GM18517 (cell line): ENCODE results near the gene CEP128.

Source experiments
- ATAC-seq: cut with Tn5 transposase; IDR thresholded peaks from one replicate; pipeline ENCODE4 v1.9.1; 2021; ENCODE audit warnings: mild to moderate bottlenecking, moderate library complexity; ENCODE audit not compliant: unreplicated experiment

CEP128 gene

GRCh38 chr14:80906336-80906735 lies 35.2 kb downstream of the CEP128 start:
- ATAC-seq = no peak

DNA sequence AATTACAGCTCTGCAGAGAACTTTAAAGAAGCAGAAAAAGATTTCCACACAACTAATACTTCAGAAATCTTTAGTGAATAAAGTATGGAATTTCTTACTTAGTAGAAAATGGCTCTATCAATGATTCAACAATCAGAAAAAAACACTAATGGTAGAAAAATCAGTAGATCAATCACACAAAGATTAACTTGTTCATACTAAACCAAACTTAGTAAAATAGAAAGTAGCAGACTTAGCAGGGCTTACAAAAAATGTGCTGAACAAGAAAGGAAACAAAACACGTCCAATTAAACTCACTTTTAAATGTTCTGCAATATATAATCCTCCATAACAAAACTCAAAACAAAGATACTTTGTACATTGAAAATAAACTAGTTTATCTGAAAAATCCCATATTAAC lies 38.9 kb downstream of the CEP128 start:
- ATAC-seq = no peak

- ATAC-seq = no peak
These were observed 39.7 kb downstream of the CEP128 start for GRCh38 chr14:80901822-80902221.

- no peak for ATAC-seq
These were observed 40.3 kb downstream of the CEP128 start for GRCh38 chr14:80901260-80901659.

DNA sequence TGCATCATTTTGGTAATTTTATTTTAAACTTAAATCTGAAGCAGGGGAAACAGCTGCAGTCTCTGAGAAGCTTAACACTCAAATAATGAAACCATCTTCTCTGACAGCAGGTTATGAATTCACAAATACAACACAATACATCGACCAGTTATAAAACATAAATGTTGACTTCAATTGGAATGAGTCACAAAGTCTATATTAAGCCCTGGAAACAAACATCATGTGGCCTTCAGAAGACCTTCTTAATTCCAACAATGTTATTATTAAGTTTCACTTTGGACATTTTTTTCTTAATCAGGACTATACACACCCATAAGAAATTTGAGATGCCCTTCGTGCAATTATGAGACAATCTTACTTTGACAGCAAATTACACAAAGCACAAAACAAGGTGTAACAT lies 68.9 kb downstream of the CEP128 start:
- no peak for ATAC-seq

DNA sequence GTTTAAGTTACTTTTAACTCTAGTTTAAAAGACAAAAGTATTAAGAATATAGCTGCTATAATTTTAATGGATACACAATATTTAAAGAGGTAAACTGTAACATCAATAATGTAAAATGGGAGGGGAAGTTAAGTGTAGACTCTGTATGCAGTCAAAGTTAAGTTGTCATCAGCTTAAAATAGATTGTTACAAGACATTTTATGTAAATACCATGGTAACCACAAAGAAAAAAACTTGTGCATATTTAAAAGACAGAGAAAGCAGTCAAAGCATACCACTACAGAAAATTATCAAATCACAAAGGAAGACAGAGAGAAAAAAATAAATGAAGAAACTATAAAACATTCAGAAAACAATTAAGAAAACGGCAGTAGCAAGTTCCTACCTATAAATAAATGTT lies 73.3 kb downstream of the CEP128 start:
- ATAC-seq = no peak

DNA sequence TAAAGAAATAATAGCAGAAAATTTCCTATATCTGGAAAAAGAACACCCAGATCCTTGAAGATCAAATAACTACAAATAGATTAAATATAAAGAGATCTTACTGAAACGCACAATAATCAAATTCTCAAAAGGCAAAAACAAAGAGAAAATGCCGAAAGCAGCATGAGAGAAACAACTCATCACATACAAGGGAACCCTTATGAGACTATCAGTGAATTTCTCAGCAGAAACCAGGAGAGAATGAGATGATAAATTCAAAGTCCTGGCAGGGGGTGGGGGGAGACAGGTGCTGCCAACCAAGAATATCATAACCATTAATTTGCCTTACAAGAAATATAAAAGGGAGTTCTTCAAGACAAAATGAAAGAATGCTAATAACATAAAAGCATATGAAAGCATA lies 73.7 kb downstream of the CEP128 start:
- ATAC-seq = no peak

GRCh38 chr14:80867091-80867490 lies 74.4 kb downstream of the CEP128 start:
- no peak for ATAC-seq

DNA sequence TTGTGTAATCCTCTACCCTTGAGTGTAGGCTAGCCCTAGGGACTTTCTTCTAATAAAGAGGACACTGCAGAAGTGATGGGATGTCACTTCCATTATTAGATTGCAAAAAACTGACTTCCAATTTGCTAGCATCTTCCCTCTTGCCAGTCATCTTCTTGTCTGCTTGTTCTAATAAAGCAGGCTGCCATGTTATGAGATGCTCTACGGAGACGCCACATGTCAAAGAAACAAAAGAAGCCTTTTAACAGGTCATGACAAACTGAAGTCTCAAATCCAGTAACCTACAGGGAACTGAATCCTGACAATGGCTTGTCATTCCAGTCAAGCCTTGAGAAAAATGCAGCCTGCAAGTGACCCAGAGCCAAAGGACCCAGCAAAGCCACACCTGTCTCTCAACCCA lies 76.0 kb downstream of the CEP128 start:
- ATAC-seq = no peak

DNA sequence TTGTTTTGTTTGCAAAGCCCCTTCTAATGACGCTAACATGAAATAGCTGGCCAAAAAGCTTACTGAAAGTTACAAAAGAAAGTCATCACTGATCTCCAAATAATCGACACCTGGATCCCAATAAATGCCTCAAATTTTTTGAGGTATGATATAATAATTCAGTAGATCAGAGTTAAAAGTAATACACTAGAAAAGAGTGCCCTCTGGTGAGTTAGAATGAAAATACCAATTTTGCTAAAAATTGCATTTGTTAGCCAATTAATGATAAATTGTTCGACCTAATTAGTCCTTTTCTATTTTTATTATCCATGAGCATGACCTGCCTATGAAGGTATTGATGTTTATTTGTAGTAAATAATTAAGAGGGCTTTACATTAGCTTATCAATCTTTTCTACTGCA lies 78.6 kb downstream of the CEP128 start:
- ATAC-seq = no peak

DNA sequence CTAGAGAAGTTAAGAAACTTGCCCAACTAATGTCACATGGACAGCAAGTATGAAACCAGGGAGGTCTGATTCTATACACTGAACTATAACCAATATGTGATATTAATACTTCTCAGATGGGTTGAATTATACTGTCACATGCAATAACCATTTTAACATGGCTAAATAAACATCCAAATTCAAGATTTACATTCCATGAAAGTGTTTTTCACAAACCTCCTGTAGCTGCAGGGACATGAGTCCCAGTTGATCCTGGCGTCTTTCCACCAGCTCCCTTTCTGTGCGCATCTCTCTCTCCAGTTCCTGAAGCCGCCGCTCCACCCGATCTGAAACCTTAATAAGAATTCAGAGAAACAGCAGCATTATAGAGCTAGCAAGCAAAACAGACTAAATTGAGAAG lies 79.0 kb downstream of the CEP128 start:
- no peak for ATAC-seq

- ATAC-seq = no peak
These were observed 91.2 kb downstream of the CEP128 start for GRCh38 chr14:80850197-80850814.

GRCh38 chr14:80847070-80847469 lies 94.5 kb downstream of the CEP128 start:
- no peak for ATAC-seq

GRCh38 chr14:80845856-80846255 lies 95.7 kb downstream of the CEP128 start:
- no peak for ATAC-seq

DNA sequence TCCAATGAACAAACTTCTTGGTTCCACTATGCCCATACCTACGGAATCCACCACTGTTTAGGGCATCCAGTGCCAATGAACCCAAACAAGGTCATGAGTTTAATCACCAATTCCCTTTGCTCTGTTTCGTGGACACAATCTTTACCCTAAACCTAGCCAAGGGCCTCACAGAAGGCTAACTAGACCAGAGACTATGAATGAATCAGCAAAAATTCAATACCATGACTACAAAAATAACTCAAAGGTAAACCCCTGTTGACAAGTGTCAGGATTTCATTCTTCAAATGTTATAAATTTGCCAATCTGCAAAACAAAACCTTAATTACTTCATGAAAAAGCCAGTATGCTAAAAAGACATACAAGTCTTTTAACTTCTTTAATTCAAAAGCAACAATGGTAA lies 96.7 kb downstream of the CEP128 start:
- ATAC-seq = no peak

GRCh38 chr14:80839743-80840142 lies 101.8 kb downstream of the CEP128 start:
- ATAC-seq = no peak

- no peak for ATAC-seq
These were observed 131.9 kb downstream of the CEP128 start for GRCh38 chr14:80809663-80810062.

DNA sequence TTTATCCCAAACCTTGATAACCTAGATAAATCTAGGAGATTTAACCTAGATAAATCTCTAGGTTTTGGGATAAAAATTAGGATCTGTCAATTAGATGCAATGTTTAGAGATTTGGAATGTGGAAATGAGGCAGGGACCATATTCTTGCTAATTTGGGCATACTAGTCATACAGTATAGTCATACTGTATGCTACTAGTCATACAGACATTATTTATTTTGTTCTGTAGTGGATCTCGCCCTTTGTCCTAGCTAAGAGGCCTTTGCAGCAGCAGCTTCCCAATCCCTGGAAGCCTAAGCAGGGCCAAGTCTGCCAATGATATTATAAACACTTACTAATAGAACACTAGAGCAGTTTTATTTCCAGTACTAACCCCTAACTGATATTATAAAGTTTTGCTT lies 136.4 kb downstream of the CEP128 start:
- ATAC-seq = no peak

- no peak for ATAC-seq
These were observed 142.7 kb downstream of the CEP128 start for GRCh38 chr14:80798878-80799277.

DNA sequence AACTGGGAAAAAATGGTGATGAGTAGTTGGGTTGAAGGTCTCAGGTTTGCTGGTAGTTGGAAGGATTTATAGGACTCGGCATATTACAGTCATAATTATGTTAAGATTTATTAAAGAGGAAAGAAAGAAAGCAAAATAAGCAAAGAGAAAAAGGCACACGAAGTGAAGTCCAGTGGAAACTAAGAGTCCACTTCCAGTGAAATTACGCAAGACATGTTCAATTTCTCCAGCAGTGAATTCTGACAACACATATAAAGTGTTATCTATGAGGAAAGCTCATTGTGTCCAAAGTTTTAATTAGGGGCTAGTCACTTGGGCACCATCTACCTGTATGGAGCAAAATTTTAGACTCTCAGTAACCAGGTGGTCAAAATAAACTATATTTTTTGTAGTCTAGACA lies 143.3 kb downstream of the CEP128 start:
- no peak for ATAC-seq

DNA sequence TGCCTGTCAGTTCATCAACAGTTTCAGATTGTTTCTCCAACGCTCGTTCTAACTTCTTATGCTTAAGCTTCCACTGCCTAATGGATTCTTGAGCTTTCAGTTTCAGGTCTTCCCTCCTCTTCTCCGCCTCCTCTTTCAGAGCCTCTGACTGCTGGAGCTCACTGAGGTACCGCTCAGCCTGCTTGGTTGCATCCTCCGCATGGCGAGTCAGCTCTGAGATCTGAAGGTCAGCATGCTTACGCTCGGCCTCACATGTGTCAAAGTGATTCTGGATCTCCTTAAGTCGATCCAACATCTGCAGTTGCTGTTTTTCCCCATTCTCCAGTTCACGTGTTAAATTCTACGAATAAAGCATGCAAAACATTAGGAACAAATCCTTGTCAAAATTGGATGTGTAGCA lies 148.8 kb downstream of the CEP128 start:
- ATAC-seq = no peak

GRCh38 chr14:80787876-80788275 lies 153.7 kb downstream of the CEP128 start:
- no peak for ATAC-seq

GRCh38 chr14:80784820-80785219 lies 156.7 kb downstream of the CEP128 start:
- ATAC-seq = no peak

GRCh38 chr14:80781972-80782367 lies 159.6 kb downstream of the CEP128 start:
- no peak for ATAC-seq
